T47D (cell line): Measurements from ENCODE around the gene SMG7.
"Not testable (repeated sequence)": the region's sequence is repeated elsewhere in the genome, so short reads cannot be mapped to it uniquely, and the experiment has no call there.

Source experiments
- DNase-seq, 2 experiments: peaks; one replicate each; pipeline versions ENCODE4 v3.0.0 to v3.0.0-alpha.2; 2011 to 2012; ENCODE audit warnings: low read depth in 1 of 2, low spot score in 1 of 2
- JUND ChIP-seq: IDR thresholded peaks from 2 replicates; pipeline ENCODE4 v1.6.1; 2012; ENCODE audit warnings: low read depth
- in situ Hi-C: cut with HindIII; loops from 2 replicates; pipeline ENCODE4 v1.10.0; 2016; ENCODE audit warnings: low sequenced_read_pairs, low pct_unique_long_range_greater_than_20kb

The SMG7 gene

DNA sequence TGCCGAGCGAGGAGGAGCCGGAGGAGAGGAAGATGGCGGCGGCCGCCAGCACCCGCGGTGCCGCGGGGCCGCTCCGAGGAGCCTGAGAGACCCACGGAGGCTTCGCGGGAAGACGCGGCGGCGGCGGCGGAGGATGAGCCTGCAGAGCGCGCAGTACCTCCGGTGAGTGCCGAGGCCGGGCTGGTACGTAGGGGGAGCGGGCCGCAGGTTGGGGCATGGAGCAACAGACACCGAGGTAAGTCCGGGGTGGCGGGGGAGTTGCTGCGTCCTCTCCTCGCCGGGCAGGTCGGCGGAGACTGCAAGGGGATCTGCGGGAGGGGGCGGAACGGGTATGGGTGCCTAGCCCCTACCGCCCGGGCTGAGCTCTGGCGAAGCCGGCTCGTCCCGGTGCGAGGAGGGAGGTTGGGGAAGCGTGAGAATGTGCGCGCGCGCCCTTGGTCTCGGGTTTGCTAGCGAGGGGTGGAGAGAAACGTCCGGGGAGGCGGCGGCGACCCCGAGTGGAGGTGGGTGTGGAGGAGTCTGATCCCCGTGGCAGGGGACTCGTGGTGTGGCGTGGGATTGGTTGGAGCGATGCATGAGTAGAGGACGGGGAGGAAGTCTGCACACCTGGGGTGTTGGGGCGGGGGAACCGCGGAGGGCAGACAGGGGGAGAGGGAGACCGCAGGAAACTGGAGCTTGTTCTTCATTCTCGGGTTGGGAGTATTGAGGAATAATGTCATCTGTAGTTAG, at the start of gene SMG7:
SMG7 (plus strand) TSS at position 12 of the 729 bp plus-strand sequence; CDS start at position 134, 122 bp downstream.
- peak; percentile 28 to 56 for DNase-seq
- in situ Hi-C loops: no loop called here
- no peak for TF ChIP-seq JUND

GRCh38 chr1:183423541-183423940, 48.8 kb upstream of the SMG7 start:
- TF ChIP-seq JUND: no peak
- no peak for DNase-seq
- in situ Hi-C loops: no loop called here

DNA sequence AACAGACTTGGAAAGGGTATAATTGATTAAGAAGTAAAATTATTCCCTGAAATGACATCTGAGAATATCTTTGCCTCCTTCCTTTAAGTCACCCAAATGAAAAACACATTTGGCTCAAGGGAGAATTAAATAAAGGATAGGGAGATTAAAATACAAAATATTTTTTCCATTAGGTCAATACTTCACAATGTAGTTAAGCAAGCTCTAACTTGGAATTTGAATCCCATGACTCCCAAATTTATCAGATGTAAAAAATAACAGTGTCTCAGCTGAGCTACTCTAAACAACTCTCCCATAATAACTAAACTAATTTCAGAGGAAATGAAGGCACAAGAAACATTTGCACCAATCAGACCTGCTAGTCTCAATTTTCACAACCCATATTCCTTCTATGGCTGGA, 47.6 kb upstream of the SMG7 start:
- in situ Hi-C loops: no loop called here
- no peak for DNase-seq
- no peak for TF ChIP-seq JUND

GRCh38 chr1:183427591-183427990, 44.7 kb upstream of the SMG7 start:
- in situ Hi-C loops, DNase-seq: not testable (repeated sequence)

GRCh38 chr1:183431840-183432547, 40.3 kb upstream of the SMG7 start:
- TF ChIP-seq JUND: no peak
- in situ Hi-C loops: no loop called here
- no peak for DNase-seq

DNA sequence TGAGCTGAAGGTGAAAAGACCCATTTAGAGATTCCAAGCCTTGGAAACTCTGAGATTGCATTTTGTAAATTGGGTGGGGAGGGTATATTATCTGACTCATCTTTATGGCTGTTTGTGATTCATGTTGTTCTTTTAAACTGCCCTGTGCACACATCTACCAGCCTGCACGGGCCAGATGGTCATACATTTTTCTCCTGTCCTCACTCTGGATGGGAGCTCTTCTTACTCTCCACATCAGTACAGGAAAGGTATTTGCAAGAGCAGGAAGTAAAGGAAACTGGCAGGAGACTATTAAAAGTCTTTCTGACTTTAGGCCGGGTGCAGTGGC, 39.8 kb upstream of the SMG7 start:
- DNase-seq: no peak
- in situ Hi-C loops: no loop called here
- no peak for TF ChIP-seq JUND

DNA sequence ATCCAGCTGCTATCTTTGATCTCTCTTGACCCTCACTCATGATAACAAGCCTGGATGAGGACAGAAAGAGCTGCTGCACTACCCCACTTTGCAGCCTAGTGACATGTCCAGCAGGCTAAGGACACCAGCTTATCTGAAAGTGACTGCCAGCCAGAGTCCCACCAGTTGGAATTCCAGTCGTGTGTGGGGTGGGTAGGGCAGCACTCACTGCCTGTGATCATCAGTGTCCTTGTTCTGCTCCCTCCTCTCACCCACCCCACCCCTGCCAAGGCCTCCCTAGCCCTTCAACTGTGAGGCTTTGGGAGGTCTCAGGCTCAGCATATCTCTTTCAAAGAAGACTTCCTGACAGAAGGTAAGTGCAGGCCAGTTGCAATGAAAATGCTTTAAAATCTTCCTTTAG, 38.6 kb upstream of the SMG7 start:
- DNase-seq: no peak
- TF ChIP-seq JUND: no peak
- in situ Hi-C loops: no loop called here

- no peak for TF ChIP-seq JUND
- no peak for DNase-seq
- in situ Hi-C loops: no loop called here
Observed at GRCh38 chr1:183435497-183435896, 36.8 kb upstream of the SMG7 start.

DNA sequence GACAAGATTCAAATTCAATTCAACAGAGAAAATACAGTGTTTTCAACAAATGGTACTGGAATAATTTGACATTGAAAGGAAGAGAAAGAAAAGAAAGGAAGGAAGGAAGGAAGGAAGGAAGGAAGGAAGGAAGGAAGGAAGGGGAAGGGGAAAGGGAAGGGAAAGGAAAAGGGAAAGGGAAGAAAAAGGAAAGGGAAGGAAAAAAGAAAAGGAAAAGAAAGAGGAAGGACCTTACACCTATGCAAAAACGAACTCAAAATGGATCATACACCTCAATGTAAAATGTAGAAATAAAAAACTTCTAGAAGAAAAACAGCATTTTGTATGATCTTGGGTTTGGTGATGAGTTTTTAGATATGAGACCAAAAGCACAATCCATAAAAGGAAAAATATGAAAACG, 34.2 kb upstream of the SMG7 start:
- TF ChIP-seq JUND: no peak
- no peak for DNase-seq
- in situ Hi-C loops: no loop called here

- TF ChIP-seq JUND: no peak
- no peak for DNase-seq
- in situ Hi-C loops: no loop called here
Observed at GRCh38 chr1:183443011-183443410, 29.3 kb upstream of the SMG7 start.

DNA sequence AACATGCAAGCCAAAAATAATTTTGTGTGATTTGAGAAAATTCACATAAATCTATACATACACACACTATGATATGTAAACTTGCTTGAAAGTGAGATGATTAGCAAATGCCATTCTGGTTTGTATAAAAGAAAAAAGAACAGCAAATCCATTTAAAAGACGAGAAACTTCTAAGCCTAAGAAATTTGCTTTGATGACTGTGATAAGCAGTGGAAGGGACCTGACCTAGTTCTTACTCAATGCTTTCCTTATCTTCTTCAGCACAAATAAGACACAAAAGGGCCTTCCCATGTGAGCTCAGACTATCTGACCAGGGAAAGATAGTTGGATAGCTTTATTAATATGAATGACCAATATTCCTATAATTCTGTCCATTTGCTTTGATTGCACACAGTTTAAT, 28.8 kb upstream of the SMG7 start:
- DNase-seq: no peak
- in situ Hi-C loops: no loop called here
- TF ChIP-seq JUND: no peak

DNA sequence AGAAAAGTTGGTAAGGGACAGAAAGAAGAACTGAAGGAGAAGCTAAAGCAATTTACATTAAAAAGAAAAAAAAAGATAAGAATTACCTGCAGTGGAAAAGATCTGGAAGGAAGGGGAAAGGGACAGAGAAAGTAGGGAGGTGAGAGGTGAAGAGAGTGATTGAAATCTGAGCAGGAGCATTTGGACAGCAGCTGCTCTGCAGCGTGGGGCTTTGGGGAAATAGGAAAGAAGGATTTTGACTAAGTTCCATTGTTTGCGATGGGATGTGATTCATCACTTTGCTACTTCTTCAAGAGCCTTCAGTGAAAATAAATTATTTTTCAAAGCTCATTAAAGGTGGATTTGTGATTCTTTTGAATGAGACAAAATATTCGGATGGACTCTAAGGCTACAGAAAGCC, 28.1 kb upstream of the SMG7 start:
- DNase-seq: no peak
- TF ChIP-seq JUND: no peak
- in situ Hi-C loops: no loop called here

DNA sequence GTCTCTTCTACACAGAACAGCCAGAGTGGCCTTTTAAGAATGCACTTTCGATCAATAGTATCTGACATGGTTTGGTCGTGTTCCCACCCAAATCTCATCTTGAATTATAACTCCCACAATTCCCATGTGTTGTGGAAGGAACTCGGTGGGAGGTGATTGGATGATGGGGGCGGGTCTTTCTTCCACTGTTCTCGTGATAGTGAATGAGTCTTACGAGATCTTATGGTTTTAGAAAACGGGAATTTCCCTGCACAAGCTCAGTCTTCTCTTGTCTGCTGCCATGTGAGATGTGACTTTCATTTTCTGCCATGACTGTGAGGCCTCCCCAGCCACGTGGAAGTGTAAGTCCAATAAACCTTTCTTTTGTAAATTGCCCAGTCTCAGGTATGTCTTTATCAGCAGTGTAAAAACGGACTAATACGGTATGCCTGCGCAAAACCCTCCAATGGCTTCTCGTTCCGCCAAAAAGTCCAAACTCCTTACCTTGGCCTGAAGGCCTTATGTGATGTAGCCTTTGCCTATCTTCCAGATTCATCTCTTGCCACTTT, 23.0 kb upstream of the SMG7 start:
- in situ Hi-C loops: no loop called here
- no peak for TF ChIP-seq JUND
- no peak for DNase-seq

DNA sequence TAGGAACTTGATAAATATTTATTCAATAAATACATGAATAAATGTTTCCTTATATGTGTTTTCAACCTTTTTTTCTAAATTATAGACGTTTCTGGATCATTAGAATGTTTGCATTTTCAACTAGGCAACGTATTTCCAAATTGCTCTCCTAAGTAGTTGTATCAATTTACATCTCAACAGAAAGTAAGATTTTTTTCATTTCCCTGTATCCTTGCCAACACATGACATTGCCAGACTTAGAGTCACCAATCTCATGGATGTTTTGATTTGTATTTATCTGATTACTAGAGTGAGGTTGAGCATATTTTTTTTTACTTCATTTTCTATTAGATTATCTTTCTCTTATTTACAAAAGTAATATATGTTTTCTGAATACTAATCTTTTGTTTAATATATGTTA, 22.2 kb upstream of the SMG7 start:
- no peak for DNase-seq
- no peak for TF ChIP-seq JUND
- in situ Hi-C loops: no loop called here
